ENCODE data around the gene RPS24.
"Not testable (repeated sequence)": the region's sequence is repeated elsewhere in the genome, so short reads cannot be mapped to it uniquely, and the experiment has no call there.

Gene RPS24

GRCh38 chr10:78044179-78044578 lies 10.5 kb downstream of the RPS24 start:
- DNase-seq, result no peak
- in situ Hi-C loops (cut with HindIII; ENCODE audit: low pct_ligation_motif_present, low pct_unique_long_range_greater_than_20kb, low sequenced_read_pairs), result loop anchor here (25.0 kb wide), 1 partner anchor 93 kb away; no protein-coding TSS in a partner anchor

GRCh38 chr10:78044699-78045098 lies 11.0 kb downstream of the RPS24 start:
- in situ Hi-C loops (cut with HindIII; ENCODE audit: low pct_ligation_motif_present, low pct_unique_long_range_greater_than_20kb, low sequenced_read_pairs), result loop anchor here (25.0 kb wide), 1 partner anchor 93 kb away; no protein-coding TSS in a partner anchor
- DNase-seq, result no peak

- in situ Hi-C loops (cut with HindIII; ENCODE audit: low pct_ligation_motif_present, low pct_unique_long_range_greater_than_20kb, low sequenced_read_pairs), result loop anchor here (25.0 kb wide), 1 partner anchor 92 kb away; no protein-coding TSS in a partner anchor
Observed at GRCh38 chr10:78045237-78045636, 11.6 kb downstream of the RPS24 start.

GRCh38 chr10:78045856-78046255 lies 12.2 kb downstream of the RPS24 start:
- DNase-seq, result no peak
- in situ Hi-C loops (cut with HindIII; ENCODE audit: low pct_ligation_motif_present, low pct_unique_long_range_greater_than_20kb, low sequenced_read_pairs), result loop anchor here (25.0 kb wide), 1 partner anchor 91 kb away; no protein-coding TSS in a partner anchor

More at GRCh38 chr10:78045237-78045636, 11.6 kb downstream of the RPS24 start:
- DNase-seq, result no peak

GRCh38 chr10:78046711-78047269 lies 13.1 kb downstream of the RPS24 start:
- DNase-seq, result no peak
- in situ Hi-C loops (cut with HindIII; ENCODE audit: low pct_ligation_motif_present, low pct_unique_long_range_greater_than_20kb, low sequenced_read_pairs), result loop anchor here (25.0 kb wide), 1 partner anchor 91 kb away; no protein-coding TSS in a partner anchor

DNA sequence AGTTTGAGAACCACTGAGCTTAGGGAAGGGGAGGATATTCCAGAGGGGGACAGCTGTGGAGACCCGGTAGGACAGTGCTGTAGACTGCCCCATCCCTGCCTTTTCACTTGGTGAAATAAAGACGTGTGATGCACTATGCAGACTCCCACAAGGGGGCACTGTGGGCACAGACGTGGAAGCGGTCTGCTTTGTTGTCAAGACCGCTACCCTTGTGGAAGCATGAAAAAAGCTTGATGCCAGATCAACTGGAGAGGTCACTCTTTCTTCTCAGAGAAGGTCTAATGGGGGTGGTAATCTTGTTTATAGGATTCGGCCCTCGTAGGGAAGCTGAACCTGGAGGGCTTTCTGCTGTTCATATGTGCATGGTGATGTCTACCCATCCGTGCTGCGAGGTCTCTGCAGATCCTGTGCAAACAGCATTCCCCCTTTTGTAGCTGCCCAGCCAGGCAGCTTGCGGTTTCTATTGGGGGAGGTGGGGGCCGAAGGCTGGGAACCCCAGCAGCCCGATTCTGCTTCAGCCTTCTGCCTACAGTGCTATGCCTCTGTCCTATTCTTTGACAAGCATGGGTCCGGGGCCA lies 13.7 kb downstream of the RPS24 start:
- peak; percentile 80 for DNase-seq
- in situ Hi-C loops (cut with HindIII; ENCODE audit: low pct_ligation_motif_present, low pct_unique_long_range_greater_than_20kb, low sequenced_read_pairs), result loop anchor here (25.0 kb wide), 1 partner anchor 90 kb away; no protein-coding TSS in a partner anchor

DNA sequence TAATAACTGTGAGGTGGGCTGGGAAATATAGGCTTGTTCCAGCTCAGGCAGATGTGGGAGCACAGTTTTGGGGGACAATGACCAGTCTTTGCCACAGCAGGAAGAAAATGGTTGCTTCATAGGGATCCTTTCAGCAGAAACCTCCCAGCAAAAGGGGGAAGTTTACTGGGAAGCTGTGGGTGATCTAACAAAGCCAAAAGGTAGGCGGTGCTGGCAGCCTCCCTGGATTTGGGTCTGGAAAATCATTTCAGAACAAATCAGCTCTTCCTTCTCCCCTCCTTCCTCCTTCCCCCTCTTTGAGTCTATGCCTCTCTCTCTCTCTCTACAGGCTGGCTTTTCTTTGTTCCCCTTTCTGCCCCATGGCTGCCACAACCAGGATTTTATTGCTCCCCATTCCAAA lies 16.2 kb downstream of the RPS24 start:
- DNase-seq, result no peak
- in situ Hi-C loops (cut with HindIII; ENCODE audit: low pct_ligation_motif_present, low pct_unique_long_range_greater_than_20kb, low sequenced_read_pairs), result loop anchor here (25.0 kb wide), 1 partner anchor 87 kb away; no protein-coding TSS in a partner anchor

DNA sequence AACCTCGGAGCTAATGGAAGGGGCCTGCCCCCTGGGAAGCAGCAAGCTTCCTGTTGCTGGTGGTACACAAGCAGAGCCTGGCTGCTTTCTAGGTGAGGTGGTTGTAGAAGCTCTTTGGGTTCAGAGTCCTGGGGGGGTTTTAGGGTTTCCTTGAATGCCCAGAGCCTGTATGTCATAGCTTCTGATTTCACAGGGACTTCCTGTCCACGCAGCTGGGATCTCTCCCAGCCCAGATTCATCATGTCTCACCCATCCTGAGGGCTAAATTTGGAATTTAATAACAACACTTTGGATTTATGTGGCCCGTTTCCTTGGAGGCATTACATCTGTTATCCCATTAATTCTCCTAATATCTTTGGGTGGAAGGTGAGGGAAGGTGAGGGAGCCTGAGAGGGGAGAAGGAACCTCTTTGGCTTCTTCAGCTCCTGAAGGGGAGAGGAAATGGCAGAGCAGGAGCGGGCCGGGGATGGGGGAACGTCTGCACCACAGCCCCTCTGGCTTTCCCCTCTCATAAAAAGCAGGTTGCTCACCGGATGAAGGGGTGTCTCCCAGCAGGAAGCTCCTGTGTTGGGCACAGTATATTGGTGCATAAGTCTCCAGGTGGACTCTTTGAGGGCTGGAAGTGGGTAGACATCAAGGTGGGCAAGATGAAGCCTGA lies 19.7 kb downstream of the RPS24 start:
- in situ Hi-C loops (cut with HindIII; ENCODE audit: low pct_ligation_motif_present, low pct_unique_long_range_greater_than_20kb, low sequenced_read_pairs), result no loop called here
- DNase-seq, result no peak

DNA sequence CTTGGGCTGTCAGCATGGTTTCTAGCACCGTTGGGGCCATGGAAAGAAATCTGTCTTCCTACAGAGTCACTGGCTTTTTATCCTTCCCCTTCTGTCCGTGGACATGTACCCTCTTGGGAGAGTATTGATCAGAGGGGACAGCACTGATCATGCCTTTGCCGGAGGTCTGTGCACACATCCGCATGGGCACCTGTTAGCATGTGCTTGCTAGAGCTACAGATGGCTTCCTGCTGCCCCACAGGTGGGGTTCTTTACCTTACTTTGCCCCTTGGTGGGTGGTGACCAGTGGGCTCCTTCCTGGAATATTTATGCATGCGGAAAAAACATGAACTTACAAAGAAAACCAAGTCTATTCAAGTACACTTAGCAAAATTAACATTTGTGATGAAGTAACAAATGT lies 24.9 kb downstream of the RPS24 start:
- in situ Hi-C loops (cut with HindIII; ENCODE audit: low pct_ligation_motif_present, low pct_unique_long_range_greater_than_20kb, low sequenced_read_pairs), result no loop called here

GRCh38 chr10:78059906-78060702 lies 26.4 kb downstream of the RPS24 start:
- in situ Hi-C loops (cut with HindIII; ENCODE audit: low pct_ligation_motif_present, low pct_unique_long_range_greater_than_20kb, low sequenced_read_pairs), result no loop called here

More for the DNA sequence above, 24.9 kb downstream of the RPS24 start:
- DNase-seq, result no peak

DNA sequence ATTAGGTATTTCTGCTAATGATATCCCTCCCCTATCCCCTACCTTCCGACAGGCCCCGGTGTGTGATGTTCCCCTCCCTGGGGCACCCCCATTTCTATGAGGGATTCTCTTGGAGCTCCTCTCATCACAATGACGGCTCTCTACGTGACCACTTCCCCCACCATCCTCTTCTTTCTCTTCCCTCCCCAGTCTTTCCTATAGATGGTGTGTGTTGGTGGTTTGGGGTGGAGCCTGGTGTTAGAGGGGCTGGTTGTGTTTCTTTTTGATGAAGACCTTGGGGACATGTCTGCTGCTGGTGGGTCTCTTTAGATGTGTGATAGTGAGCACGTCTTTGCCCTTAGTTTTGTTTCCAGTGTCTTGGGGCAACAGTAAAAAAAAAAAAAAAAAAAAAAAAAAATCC lies 28.6 kb downstream of the RPS24 start:
- in situ Hi-C loops (cut with HindIII; ENCODE audit: low pct_ligation_motif_present, low pct_unique_long_range_greater_than_20kb, low sequenced_read_pairs), result no loop called here

More at GRCh38 chr10:78059906-78060702, 26.4 kb downstream of the RPS24 start:
- DNase-seq, result no peak

DNA sequence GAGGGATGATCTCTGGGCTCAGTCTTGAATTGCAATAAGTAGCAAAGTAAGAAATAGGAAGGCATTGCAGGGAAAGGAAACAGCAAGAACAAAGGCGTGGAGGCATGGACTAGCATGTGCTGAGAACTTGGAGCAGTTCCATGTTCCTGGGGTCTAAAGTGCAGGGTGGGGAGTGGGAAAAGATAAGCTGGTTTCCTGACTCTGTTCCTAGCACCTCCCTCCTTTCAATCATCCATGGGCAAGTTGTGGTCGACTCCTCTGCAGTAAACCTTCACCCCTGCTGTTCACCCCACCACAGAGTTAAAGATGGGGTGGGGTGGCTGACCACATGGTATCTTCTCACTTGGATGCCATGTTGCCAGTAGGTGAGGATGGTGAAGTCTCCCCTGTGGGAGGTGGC lies 29.6 kb downstream of the RPS24 start:
- DNase-seq, result no peak
- in situ Hi-C loops (cut with HindIII; ENCODE audit: low pct_ligation_motif_present, low pct_unique_long_range_greater_than_20kb, low sequenced_read_pairs), result no loop called here

More for the DNA sequence above, 28.6 kb downstream of the RPS24 start:
- DNase-seq, result no peak

DNA sequence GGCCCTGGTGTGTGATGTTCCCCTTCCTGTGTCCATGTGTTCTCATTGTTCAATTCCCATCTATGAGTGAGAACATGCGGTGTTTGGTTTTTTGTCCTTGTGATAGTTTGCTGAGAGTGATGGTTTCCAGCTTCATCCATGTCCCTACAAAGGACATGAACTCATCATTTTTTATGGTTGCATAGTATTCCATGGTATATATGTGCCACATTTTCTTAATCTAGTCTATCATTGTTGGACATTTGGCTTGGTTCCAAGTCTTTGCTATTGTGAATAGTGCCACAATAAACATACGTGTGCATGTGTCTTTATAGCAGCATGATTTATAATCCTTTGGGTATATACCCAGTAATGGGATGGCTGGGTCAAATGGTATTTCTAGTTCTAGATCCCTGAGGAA lies 31.3 kb downstream of the RPS24 start:
- in situ Hi-C loops (cut with HindIII; ENCODE audit: low pct_ligation_motif_present, low pct_unique_long_range_greater_than_20kb, low sequenced_read_pairs), result not testable (repeated sequence)

GRCh38 chr10:78065611-78066010 lies 31.9 kb downstream of the RPS24 start:
- DNase-seq, result no peak
- in situ Hi-C loops (cut with HindIII; ENCODE audit: low pct_ligation_motif_present, low pct_unique_long_range_greater_than_20kb, low sequenced_read_pairs), result no loop called here

More for the DNA sequence above, 31.3 kb downstream of the RPS24 start:
- not testable (repeated sequence) for DNase-seq

GRCh38 chr10:78066012-78066411 lies 32.3 kb downstream of the RPS24 start:
- DNase-seq, result no peak
- in situ Hi-C loops (cut with HindIII; ENCODE audit: low pct_ligation_motif_present, low pct_unique_long_range_greater_than_20kb, low sequenced_read_pairs), result no loop called here

- DNase-seq, result no peak
- in situ Hi-C loops (cut with HindIII; ENCODE audit: low pct_ligation_motif_present, low pct_unique_long_range_greater_than_20kb, low sequenced_read_pairs), result no loop called here
Observed at GRCh38 chr10:78066728-78067430, 33.2 kb downstream of the RPS24 start.

DNA sequence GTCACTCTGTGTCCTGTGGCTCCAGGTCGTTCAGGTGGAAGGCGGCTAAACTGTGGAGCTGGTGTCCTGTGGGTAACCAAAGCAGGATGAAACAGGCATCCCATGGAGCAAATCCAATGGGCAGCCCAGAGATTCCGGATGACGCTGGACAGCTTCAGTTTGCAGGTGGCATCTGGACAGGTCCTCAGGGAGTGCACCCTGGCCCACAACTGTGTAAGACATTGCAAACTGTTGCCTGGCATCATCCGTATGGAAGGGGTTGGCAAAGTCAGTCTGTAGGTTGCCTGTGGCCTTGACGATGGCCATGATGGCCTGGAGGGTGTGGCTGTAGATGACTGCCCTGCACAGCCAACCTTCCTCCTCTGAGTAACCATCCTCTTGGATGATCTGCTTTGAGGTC lies 35.5 kb downstream of the RPS24 start:
- DNase-seq, result no peak
- in situ Hi-C loops (cut with HindIII; ENCODE audit: low pct_ligation_motif_present, low pct_unique_long_range_greater_than_20kb, low sequenced_read_pairs), result no loop called here

- in situ Hi-C loops (cut with HindIII; ENCODE audit: low pct_ligation_motif_present, low pct_unique_long_range_greater_than_20kb, low sequenced_read_pairs); DNase-seq: not testable (repeated sequence)
Observed at GRCh38 chr10:78070064-78070463, 36.4 kb downstream of the RPS24 start.

Data from ACHN (cell line).